Measurements from ENCODE around the gene POMP. TPM values are rescaled to one million over a fixed set of nuclear protein-coding genes. Genes with fewer than 3 reads are reported as not detected.

POMP gene
- total and polyA plus RNA-seq, 12 donors: 69.1 to 134 (median 101) TPM

DNA sequence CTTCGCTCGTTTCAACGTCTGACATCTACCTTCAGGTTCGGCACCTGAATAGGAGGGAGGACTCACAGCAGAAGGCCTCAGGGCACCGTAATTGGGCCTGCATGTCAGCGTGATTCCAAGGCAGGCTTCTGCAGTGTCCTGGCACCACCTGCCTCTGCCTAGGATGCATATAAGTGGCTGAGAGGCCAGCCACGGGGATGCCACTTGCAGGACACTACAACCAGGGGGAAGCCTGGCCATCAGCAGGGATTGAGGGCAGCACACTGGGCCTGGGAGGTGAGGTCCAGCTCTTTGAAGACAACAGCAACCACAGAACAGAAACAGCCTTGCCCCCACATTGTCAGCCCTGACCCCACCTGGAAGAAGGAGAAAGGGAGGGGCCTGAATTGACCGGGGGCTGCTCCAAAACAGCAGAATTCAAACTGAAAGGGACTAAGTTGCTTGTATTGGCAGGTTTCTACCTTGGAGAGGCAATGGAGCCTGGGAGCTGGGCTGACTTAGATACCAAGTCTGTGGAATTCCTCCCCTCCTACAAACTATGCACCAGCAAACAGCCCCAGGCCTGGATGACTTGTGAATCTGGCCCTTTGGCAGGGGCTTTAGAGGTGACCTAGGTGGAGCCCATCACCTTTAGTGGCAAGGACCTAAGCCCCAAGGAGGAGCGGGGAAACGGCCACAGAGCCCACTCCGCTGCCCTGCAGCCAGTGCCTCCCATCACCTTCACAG, 34.1 kb upstream of the POMP start:
- DNase-seq: no peak
- intact Hi-C loops (cut with DNase I): loop anchor here in 3 of 10 donors (10.0 kb wide), 1 partner anchor 90 kb away; no protein-coding TSS in a partner anchor
- Histone ChIP-seq H3K36me3 (no peaks in the 10 kb centered on the region), H3K27ac (no peak overlapping the region), H3K27me3 (no peaks in the 10 kb centered on the region), H3K9me3 (no peaks in the 10 kb centered on the region), H3K4me1 (peaks cover 0 to 44% (median 15%) of the 10 kb centered on the region in 9 donors), H3K4me3 (no peak overlapping the region)
- ATAC-seq: no peak
- TF ChIP-seq, protein P1, sequence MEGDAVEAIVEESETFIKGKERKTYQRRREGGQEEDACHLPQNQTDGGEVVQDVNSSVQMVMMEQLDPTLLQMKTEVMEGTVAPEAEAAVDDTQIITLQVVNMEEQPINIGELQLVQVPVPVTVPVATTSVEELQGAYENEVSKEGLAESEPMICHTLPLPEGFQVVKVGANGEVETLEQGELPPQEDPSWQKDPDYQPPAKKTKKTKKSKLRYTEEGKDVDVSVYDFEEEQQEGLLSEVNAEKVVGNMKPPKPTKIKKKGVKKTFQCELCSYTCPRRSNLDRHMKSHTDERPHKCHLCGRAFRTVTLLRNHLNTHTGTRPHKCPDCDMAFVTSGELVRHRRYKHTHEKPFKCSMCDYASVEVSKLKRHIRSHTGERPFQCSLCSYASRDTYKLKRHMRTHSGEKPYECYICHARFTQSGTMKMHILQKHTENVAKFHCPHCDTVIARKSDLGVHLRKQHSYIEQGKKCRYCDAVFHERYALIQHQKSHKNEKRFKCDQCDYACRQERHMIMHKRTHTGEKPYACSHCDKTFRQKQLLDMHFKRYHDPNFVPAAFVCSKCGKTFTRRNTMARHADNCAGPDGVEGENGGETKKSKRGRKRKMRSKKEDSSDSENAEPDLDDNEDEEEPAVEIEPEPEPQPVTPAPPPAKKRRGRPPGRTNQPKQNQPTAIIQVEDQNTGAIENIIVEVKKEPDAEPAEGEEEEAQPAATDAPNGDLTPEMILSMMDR (IDR thresholded peaks at IDR 0.05): no peak
- WGBS, 2 donors: 88% methylated on average over 11 of the region's 11 CpGs

DNA sequence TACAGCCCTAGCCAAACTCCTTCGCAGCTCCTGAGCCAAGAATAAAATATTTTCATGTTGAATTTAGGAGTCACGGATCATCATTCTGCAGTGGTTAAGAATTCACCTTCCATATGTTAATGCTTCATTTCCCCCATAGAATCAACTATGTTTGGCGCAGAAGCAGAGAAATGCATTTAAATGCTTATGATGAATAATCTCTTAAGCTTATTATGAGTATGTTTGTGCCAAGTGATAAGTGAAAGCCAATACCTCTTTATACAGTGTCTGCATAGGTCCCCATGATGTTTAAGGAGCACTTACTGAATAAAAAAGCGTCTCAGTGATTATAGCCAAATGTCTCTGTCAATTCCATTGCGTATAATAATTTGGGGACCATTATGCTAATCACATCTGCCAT, 32.7 kb upstream of the POMP start:
- no peaks in the 10 kb centered on the region for H3K36me3 ChIP-seq
- DNase-seq (no peak), ATAC-seq (no peak)
- no peak overlapping the region for H3K4me3 ChIP-seq
- intact Hi-C loops (cut with DNase I): loop anchor here in 3 of 10 donors (10.0 kb wide), 1 partner anchor 91 kb away; no protein-coding TSS in a partner anchor
- no peak overlapping the region for H3K27ac ChIP-seq
- H3K9me3 ChIP-seq: no peaks in the 10 kb centered on the region
- TF ChIP-seq, protein P1 (IDR thresholded peaks at IDR 0.05): no peak
- WGBS, 2 donors: 78 to 87% methylated on average over 5 of the region's 5 CpGs
- peaks cover 0 to 10% (median 0%) of the 10 kb centered on the region in 7 donors for H3K27me3 ChIP-seq
- H3K4me1 ChIP-seq: peaks cover 0 to 41% (median 15%) of the 10 kb centered on the region in 9 donors

DNA sequence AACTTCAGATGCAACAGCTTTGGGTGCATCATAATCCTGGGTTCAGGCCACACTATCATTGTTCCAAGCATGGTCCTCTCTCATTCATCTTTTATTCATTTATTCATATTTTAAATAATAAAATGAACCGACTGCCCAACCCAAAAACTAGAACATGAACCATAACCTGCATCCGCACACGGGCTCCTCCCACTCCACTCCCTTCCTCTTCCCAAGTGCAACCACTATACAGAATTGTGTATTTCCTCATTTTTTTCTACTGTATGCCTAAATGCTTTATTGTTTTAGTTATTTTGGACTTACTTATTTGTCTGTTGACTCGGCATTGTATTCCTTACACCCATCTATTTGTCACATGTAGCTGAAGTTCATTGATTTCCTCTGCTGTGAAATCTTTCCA, 30.7 kb upstream of the POMP start:
- Histone ChIP-seq H3K36me3 (no peaks in the 10 kb centered on the region), H3K9me3 (no peaks in the 10 kb centered on the region), H3K27me3 (peaks cover 0 to 14% (median 0%) of the 10 kb centered on the region in 7 donors), H3K4me1 (peaks cover 0 to 28% (median 15%) of the 10 kb centered on the region in 9 donors), H3K27ac (peak overlapping the region in 1 of 10 donors; percentile 41), H3K4me3 (no peak overlapping the region)
- intact Hi-C loops (cut with DNase I): loop anchor here in 3 of 10 donors (10.0 kb wide), 1 partner anchor 93 kb away; no protein-coding TSS in a partner anchor
- WGBS, 2 donors: 67 to 74% methylated on average over 4 of the region's 4 CpGs
- DNase-seq (no peak), ATAC-seq (peak in 4 of 8 donors; percentile 35 to 68 (median 63))
- TF ChIP-seq, protein P1 (IDR thresholded peaks at IDR 0.05): no peak

DNA sequence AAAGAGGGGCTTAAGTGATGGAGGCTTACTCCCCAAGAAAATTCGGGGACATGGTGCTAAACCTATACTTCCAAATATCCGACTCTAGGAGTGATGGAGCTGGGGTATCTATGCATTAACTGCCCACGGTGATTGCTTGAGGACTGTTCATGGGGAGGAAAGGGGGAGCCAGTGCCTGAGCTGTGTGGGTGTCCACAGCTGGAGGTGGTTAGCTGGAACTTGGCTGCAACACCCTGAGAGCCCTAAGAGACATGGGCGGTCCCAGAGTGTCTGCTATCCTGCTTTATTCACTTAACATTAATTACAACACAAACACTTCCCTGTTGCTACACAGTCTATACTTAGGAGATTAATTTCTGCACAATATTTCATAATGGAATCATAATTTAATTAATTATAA, 28.1 kb upstream of the POMP start:
- Histone ChIP-seq H3K4me3 (no peak overlapping the region), H3K36me3 (no peaks in the 10 kb centered on the region), H3K27ac (no peak overlapping the region), H3K9me3 (no peaks in the 10 kb centered on the region), H3K27me3 (peaks cover 0 to 14% (median 0%) of the 10 kb centered on the region in 7 donors), H3K4me1 (peaks cover 0 to 24% (median 10%) of the 10 kb centered on the region in 9 donors)
- intact Hi-C loops (cut with DNase I): loop anchor here in 3 of 10 donors (10.0 kb wide), 3 partner anchors 96 to 226 kb away; partner anchors contain the start of gene FLT1 (in 1 of the 3)
- DNase-seq (no peak), ATAC-seq (no peak)
- TF ChIP-seq, protein P1 (IDR thresholded peaks at IDR 0.05): no peak
- WGBS, 2 donors: 80 to 88% methylated on average over 4 of the region's 4 CpGs

Data from heart right ventricle (tissue), 16 donors.